AG04450 (cell line): ENCODE results near the gene SCAMP1. TPM values are rescaled to one million over a fixed set of nuclear protein-coding genes. Genes with fewer than 3 reads are reported as not detected.
"Not testable (repeated sequence)": the region's sequence is repeated elsewhere in the genome, so short reads cannot be mapped to it uniquely, and the experiment has no call there.

Source experiments
- CTCF ChIA-PET: fragments of 300-600, 350-600 bp; formaldehyde crosslinking; extraction: SDS; loops from one replicate; lab custom pipeline; 2022; ENCODE audit warnings: antibody characterized with exemption, inconsistent platforms; lab: Charles Lee
- POLR2A ChIA-PET: fragments of 350-600 bp; formaldehyde crosslinking; extraction: SDS; loops from one replicate; lab custom pipeline; 2021; ENCODE audit warnings: antibody characterized with exemption, inconsistent platforms; lab: Yijun Ruan, JAX
- DNase-seq: peaks from one replicate; pipeline ENCODE4 v3.0.0-alpha.2; 2011; ENCODE audit warnings: low read depth, low spot score
- H3K27ac ChIP-seq: one replicate; pipeline ENCODE4 v1.5.1; 2012; ENCODE audit warnings: low read depth, low read length, control low read depth
- H3K27me3 ChIP-seq: one replicate; pipeline ENCODE4 v1.6.0; 2012; ENCODE audit warnings: low read length; ENCODE audit not compliant: control insufficient read depth, insufficient read depth
- H3K4me3 ChIP-seq: 2 replicates; pipeline ENCODE4 v1.5.1; 2011; ENCODE audit warnings: mild to moderate bottlenecking, low read depth, low read length, control low read depth
- H3K9me3 ChIP-seq: 2 replicates; pipeline ENCODE4 v1.5.1; 2012; ENCODE audit warnings: low read length; ENCODE audit not compliant: control insufficient read depth, insufficient read depth
- polyA plus RNA-seq: library from polyadenylated mRNA; depleted of rRNA; stranded (reverse); fragments of >200 nt; gene quantifications from 2 replicates; pipeline ENCODE4 v1.2.3, GENCODE V29; 2011
- TF ChIP-seq, protein P1 (sequence below): IDR thresholded peaks from 2 replicates; pipeline ENCODE4 v1.5.1; 2011; ENCODE audit warnings: low read depth, low read length, control low read depth, inconsistent platforms

The SCAMP1 gene
- polyA plus RNA-seq, 1 experiment = 44.6 TPM

DNA sequence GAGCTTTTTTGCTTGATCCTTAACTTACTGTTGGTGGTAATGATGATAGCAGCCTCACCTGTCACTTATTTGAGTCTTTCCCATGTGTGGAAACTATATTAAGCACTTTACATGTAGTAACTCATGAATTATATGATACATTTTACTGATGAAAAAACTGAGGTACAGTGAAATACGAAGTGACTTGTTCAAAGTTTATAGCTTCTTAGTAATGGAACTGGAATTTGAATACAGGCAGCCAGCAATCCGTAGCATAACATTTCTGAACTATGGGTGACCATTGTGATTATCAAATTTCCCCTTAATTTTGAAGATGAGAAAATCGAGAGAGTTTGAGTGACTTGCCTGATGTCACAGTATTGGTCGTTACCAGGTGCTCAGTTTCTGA is 17.3 kb downstream of the SCAMP1 start:
- ChIA-PET POLR2A (no interaction called here), CTCF (no interaction called here)
- Histone ChIP-seq H3K9me3 (no peaks in the 10 kb centered on the region), H3K4me3 (no peak overlapping the region), H3K27me3 (no peaks in the 10 kb centered on the region), H3K27ac (no peak overlapping the region)
- TF ChIP-seq, protein P1, sequence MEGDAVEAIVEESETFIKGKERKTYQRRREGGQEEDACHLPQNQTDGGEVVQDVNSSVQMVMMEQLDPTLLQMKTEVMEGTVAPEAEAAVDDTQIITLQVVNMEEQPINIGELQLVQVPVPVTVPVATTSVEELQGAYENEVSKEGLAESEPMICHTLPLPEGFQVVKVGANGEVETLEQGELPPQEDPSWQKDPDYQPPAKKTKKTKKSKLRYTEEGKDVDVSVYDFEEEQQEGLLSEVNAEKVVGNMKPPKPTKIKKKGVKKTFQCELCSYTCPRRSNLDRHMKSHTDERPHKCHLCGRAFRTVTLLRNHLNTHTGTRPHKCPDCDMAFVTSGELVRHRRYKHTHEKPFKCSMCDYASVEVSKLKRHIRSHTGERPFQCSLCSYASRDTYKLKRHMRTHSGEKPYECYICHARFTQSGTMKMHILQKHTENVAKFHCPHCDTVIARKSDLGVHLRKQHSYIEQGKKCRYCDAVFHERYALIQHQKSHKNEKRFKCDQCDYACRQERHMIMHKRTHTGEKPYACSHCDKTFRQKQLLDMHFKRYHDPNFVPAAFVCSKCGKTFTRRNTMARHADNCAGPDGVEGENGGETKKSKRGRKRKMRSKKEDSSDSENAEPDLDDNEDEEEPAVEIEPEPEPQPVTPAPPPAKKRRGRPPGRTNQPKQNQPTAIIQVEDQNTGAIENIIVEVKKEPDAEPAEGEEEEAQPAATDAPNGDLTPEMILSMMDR = no peak
- no peak for DNase-seq

DNA sequence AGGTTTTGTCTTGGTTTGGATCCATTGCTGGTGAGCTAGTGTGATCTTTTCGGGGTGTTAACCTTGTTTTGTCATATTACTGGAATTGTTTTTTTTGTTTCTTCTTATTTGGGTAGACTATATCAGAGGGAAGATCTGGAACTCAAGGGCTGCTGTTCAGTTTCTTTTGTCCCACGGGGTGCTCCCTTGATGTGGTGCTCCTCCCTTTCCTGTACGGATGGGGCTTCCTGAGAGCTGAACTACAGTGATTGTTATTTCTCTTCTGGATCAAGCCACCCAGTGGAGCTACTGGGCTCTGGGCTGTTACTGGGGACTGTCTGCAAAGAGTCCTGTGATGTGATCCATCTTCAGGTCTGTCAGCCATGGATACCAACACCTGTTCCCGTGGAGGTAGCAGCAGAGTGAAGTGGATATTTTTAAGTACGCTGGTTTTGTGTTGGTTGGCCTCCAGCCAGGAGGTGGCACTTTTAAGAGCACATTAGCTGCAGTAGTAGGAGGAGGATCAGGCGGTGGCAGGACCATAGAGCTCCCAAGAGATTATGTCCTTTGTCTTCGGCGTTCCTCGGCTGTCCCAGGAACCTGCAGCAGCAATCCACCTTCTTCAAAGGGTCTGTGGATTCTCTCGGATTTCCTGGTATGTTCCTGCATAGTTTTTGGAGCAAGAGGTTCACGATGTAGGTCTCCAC is 27.2 kb downstream of the SCAMP1 start:
- no peaks in the 10 kb centered on the region for H3K27me3 ChIP-seq
- H3K4me3 ChIP-seq = no peak overlapping the region
- CTCF ChIA-PET = no interaction called here
- no peak overlapping the region for H3K27ac ChIP-seq
- POLR2A ChIA-PET = interaction anchor here (0.6 kb wide), 1 partner anchor 312 kb away, joined by 3 read pairs; no protein-coding TSS in a partner anchor
- no peak for DNase-seq
- TF ChIP-seq, protein P1 = no peak
- H3K9me3 ChIP-seq = peaks cover 6% of the 10 kb centered on the region; the same call in 1 of the 2 replicates

DNA sequence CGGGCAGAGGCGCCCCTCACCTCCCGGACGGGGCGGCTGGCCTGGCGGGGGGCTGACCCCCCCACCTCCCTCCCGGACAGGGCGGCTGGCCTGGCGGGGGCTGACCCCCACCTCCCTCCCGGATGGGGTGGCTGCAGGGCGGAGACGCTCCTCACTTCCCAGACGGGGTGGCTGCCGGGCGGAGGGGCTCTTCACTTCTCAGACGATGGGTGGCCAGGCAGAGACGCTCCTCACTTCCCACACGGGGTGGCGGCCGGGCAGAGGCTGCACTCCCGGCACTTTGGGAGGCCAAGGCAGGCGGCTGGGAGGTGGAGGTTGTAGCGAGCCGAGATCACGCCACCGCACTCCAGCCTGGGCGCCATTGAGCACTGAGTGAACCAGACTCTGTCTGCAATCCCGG is 30.9 kb downstream of the SCAMP1 start:
- DNase-seq, POLR2A ChIA-PET, H3K4me3 ChIP-seq, CTCF ChIA-PET, H3K27ac ChIP-seq, H3K9me3 ChIP-seq, H3K27me3 ChIP-seq: not testable (repeated sequence)

DNA sequence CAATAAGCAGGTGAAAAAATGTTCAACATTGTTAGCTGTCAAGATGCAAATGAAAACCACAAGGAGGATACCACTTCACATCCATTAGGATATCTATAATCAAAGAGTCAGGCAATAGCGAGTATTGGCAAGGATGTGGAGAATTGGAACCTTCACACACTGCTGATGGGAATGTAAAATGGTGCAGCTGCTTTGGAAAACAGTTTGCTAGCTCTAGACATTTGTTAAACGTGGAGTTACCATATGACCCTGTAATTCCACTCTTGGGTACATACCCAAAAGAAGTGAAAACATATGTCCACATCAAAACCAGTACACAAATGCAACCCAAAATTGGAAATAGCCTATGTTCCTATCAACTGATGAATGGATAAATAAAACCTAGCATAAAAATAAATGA is 37.4 kb downstream of the SCAMP1 start:
- no peak overlapping the region for H3K27ac ChIP-seq
- H3K27me3 ChIP-seq = no peaks in the 10 kb centered on the region
- H3K4me3 ChIP-seq = no peak overlapping the region
- DNase-seq = no peak
- H3K9me3 ChIP-seq = no peaks in the 10 kb centered on the region
- ChIA-PET POLR2A (no interaction called here), CTCF (interaction anchor here (0.7 kb wide), 1 partner anchor 98 kb away, joined by 4 read pairs; no protein-coding TSS in a partner anchor)
- TF ChIP-seq, protein P1 = no peak

DNA sequence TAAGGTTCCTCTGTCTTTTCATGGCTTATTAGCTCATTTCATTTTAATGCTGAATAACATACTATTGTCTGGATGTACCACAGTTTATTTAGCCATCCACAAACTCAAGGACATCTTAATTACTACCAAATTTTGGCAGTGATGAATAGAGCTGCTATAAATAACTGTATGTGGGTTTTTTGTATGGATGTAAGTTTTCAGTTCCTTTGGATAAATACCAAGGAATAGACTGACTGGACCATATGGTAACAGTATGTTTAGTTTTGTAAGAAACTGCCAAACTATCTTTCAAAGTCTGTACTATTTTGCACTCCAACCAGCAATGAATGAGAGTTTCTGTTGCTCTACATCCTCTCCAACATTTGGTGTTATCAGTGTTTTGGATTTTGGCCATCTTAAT is 38.7 kb downstream of the SCAMP1 start:
- no peaks in the 10 kb centered on the region for H3K27me3 ChIP-seq
- no peaks in the 10 kb centered on the region for H3K9me3 ChIP-seq
- CTCF ChIA-PET = interaction anchor here (0.7 kb wide), 2 partner anchors 69 to 839 kb away, joined by 3 to 5 read pairs; no protein-coding TSS in a partner anchor
- H3K27ac ChIP-seq = no peak overlapping the region
- POLR2A ChIA-PET = no interaction called here
- no peak overlapping the region for H3K4me3 ChIP-seq
- no peak for DNase-seq
- TF ChIP-seq, protein P1 = no peak
